HepG2 (cell line): ENCODE measurements around the gene PGS1. TPM values are rescaled to one million over a fixed set of nuclear protein-coding genes. Genes with fewer than 3 reads are reported as not detected.

ENCODE experiments used
- ARNT ChIP-seq: fragments of 450-650 bp; IDR thresholded peaks from 2 replicates; pipeline ENCODE4 v1.6.1; 2017
- CERS6 ChIP-seq: sonication (generic); formaldehyde crosslinking; IDR thresholded peaks from 2 replicates; pipeline ENCODE4 v1.5.0; 2020; ENCODE audit warnings: missing genetic modification reagents
- GMEB1 ChIP-seq: sonication (generic); formaldehyde crosslinking; IDR thresholded peaks from 2 replicates; pipeline ENCODE4 v1.5.1; 2020; ENCODE audit warnings: missing genetic modification reagents, mild to moderate bottlenecking, borderline replicate concordance
- KDM2A ChIP-seq: sonication (generic); formaldehyde crosslinking; IDR thresholded peaks from 2 replicates; pipeline ENCODE4 v1.4.0; 2020; ENCODE audit warnings: low read depth, missing genetic modification reagents, borderline replicate concordance
- MXD3 ChIP-seq: IDR thresholded peaks from 2 replicates; pipeline ENCODE4 v1.6.1; 2016; ENCODE audit warnings: mild to moderate bottlenecking, missing biosample characterization, missing genetic modification reagents
- MZF1 ChIP-seq: sonication (generic); formaldehyde crosslinking; IDR thresholded peaks from 2 replicates; pipeline ENCODE4 v1.8.1; 2023; ENCODE audit warnings: mild to moderate bottlenecking, missing genetic modification reagents, borderline replicate concordance
- PATZ1 ChIP-seq: sonication (generic); formaldehyde crosslinking; IDR thresholded peaks from 2 replicates; pipeline ENCODE4 v1.4.0; 2020; ENCODE audit warnings: missing genetic modification reagents
- PCBP1 ChIP-seq: fragments of 200-400 bp; formaldehyde crosslinking; IDR thresholded peaks from 2 replicates; pipeline ENCODE4 v1.6.1; 2017; ENCODE audit warnings: mild to moderate bottlenecking, low read depth, low read length, borderline replicate concordance
- PRDM15 ChIP-seq: sonication (generic); formaldehyde crosslinking; IDR thresholded peaks from 2 replicates; pipeline ENCODE4 v1.4.0; 2020; ENCODE audit warnings: missing genetic modification reagents
- SKIL ChIP-seq: sonication (generic); formaldehyde crosslinking; IDR thresholded peaks from 2 replicates; pipeline ENCODE4 v1.8.0; 2022; ENCODE audit warnings: missing genetic modification reagents, mild to moderate bottlenecking, moderate library complexity, borderline replicate concordance
- TCF7 ChIP-seq: sonication (generic); IDR thresholded peaks from 2 replicates; pipeline ENCODE4 v1.6.1; 2016; ENCODE audit warnings: antibody characterized with exemption, low read depth
- WIZ ChIP-seq: sonication (generic); formaldehyde crosslinking; IDR thresholded peaks from 2 replicates; pipeline ENCODE4 v1.5.1; 2020; ENCODE audit warnings: mild to moderate bottlenecking, missing genetic modification reagents
- ZC3H4 ChIP-seq: sonication (generic); formaldehyde crosslinking; IDR thresholded peaks from 2 replicates; pipeline ENCODE4 v1.4.0; 2020; ENCODE audit warnings: missing genetic modification reagents, borderline replicate concordance
- ZNF367 ChIP-seq: sonication (generic); formaldehyde crosslinking; IDR thresholded peaks from 2 replicates; pipeline ENCODE4 v1.4.0; 2020; ENCODE audit warnings: missing genetic modification reagents, borderline replicate concordance
- ZNF432 ChIP-seq: sonication (generic); formaldehyde crosslinking; IDR thresholded peaks from 2 replicates; pipeline ENCODE4 v1.5.0; 2020; ENCODE audit warnings: missing genetic modification reagents, mild to moderate bottlenecking, borderline replicate concordance
- ZNF672 ChIP-seq: sonication (generic); formaldehyde crosslinking; IDR thresholded peaks from 2 replicates; pipeline ENCODE4 v1.8.1; 2022; ENCODE audit warnings: missing genetic modification reagents
- ZNF891 ChIP-seq: sonication (generic); formaldehyde crosslinking; IDR thresholded peaks from 2 replicates; pipeline ENCODE4 v1.5.0; 2020; ENCODE audit warnings: mild to moderate bottlenecking, missing genetic modification reagents
- polyA plus RNA-seq, 8 experiments: library from polyadenylated mRNA; depleted of rRNA in 3 of 8; stranded (reverse) in 7 of 8; unstranded in 1 of 8; fragments of >200 nt; fragmentation: Illumina TruSeq in 4 of 8; extraction: Trizol in 4 of 8; gene quantifications; 2 replicates each; pipeline versions ENCODE4 v1.2.1 to v1.2.3, GENCODE V29; 2011 to 2016; ENCODE audit warnings: low read depth in 4 of 8, missing spikeins in 1 of 8, mixed read lengths in 1 of 8; ENCODE audit not compliant: insufficient read depth in 1 of 8
- total RNA-seq, 5 experiments: library from RNA; depleted of rRNA; stranded (reverse); fragments of >200 nt; fragmentation: Illumina TruSeq; extraction: Trizol; gene quantifications; 2 replicates each; pipeline ENCODE4 v1.2.3, GENCODE V29; 2016; ENCODE audit warnings: low read depth in 1 of 5

The PGS1 gene
- total and polyA plus RNA-seq, 2 of the 13 experiments (the other 11 are each of a cell fraction or from before 2014, with no cell fraction given), result 25.9 to 31.5 TPM

GRCh38 chr17:78421534-78422266, 43.3 kb downstream of the PGS1 start (continued):
- TF ChIP-seq PATZ1 (CRISPR knock-in tag), result peak; percentile 97
- TF ChIP-seq ZNF367, result no peak
- no peak for TF ChIP-seq PCBP1
- TF ChIP-seq ARNT, result no peak
- peak; percentile 73; the same call in 1 of the 2 replicates for TF ChIP-seq KDM2A (CRISPR knock-in tag)
- TF ChIP-seq ZNF672 (CRISPR knock-in tag), result no peak
- peak; percentile 65; the same call in 1 of the 2 replicates for TF ChIP-seq ZNF891 (CRISPR knock-in tag)
- peak; percentile 59; the same call in 1 of the 2 replicates for TF ChIP-seq ZNF432 (CRISPR knock-in tag)
- TF ChIP-seq SKIL (CRISPR knock-in tag), result peak; percentile 95; the same call in 1 of the 2 replicates
- no peak for TF ChIP-seq MZF1 (CRISPR knock-in tag)
- TF ChIP-seq ZC3H4 (CRISPR knock-in tag), result peak; percentile 62; the same call in 1 of the 2 replicates
- no peak for TF ChIP-seq WIZ
- 0 out of 2 replicates have a peak, but pooled peaks have one; percentile 21 for TF ChIP-seq MXD3 (CRISPR knock-in tag)
- TF ChIP-seq TCF7, result peak; percentile 74
- TF ChIP-seq CERS6 (CRISPR knock-in tag), result no peak
- no peak for TF ChIP-seq PRDM15 (CRISPR knock-in tag)
- peak; percentile 65; the same call in 1 of the 2 replicates for TF ChIP-seq GMEB1
